Measurements from ENCODE around the gene EPHB6.

The EPHB6 gene

GRCh38 chr7:142913051-142913450 lies 58.2 kb downstream of the EPHB6 start:
- TF ChIP-seq, protein P1, sequence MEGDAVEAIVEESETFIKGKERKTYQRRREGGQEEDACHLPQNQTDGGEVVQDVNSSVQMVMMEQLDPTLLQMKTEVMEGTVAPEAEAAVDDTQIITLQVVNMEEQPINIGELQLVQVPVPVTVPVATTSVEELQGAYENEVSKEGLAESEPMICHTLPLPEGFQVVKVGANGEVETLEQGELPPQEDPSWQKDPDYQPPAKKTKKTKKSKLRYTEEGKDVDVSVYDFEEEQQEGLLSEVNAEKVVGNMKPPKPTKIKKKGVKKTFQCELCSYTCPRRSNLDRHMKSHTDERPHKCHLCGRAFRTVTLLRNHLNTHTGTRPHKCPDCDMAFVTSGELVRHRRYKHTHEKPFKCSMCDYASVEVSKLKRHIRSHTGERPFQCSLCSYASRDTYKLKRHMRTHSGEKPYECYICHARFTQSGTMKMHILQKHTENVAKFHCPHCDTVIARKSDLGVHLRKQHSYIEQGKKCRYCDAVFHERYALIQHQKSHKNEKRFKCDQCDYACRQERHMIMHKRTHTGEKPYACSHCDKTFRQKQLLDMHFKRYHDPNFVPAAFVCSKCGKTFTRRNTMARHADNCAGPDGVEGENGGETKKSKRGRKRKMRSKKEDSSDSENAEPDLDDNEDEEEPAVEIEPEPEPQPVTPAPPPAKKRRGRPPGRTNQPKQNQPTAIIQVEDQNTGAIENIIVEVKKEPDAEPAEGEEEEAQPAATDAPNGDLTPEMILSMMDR (conservative IDR thresholded peaks at IDR 0.05; ENCODE audit: low read length): no peak
- no peak overlapping the region for H3K4me3 ChIP-seq (ENCODE audit: low read length)
- no peak for DNase-seq (ENCODE audit: low read depth)

DNA sequence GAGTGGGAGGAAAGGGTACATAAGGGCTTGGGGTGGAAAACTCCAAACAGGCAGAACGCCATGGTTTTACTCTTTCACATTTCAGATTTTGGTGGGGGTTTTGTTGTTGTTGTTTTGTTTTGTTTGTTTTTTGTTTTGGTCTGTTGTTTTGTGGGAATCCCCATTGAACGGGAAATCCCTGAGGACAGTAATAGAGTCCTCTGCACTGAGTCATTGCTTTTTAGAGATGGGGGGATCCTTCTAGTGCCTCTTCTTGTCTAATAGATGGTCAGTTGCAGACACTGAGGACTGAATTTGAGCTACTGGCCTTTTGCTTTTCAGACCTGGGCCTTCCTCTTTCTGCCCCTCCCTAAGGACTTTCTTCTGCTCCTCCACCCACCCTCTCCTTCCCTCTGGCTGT lies 58.7 kb downstream of the EPHB6 start:
- DNase-seq (ENCODE audit: low read depth): no peak
- TF ChIP-seq, protein P1 (conservative IDR thresholded peaks at IDR 0.05; ENCODE audit: low read length): no peak
- H3K4me3 ChIP-seq (ENCODE audit: low read length): no peak overlapping the region

DNA sequence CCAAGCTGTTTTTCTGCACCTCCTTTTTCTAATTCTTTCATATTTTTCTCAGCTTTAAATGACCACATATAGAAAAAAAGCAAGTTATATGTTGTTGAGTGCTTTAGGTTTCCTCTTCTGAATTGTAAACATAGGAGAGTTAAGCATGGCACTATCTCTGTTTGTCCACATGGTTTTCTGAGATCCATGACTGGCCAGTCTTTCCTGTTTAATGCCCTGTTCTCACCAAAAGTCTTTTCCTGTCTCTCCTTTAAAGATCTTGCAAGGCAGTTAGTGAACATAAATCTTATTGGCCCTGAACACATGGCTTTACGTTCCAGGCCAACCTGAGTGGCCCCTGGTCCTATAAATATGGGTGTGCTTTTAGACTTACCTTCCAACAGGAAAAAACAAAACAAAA lies 59.2 kb downstream of the EPHB6 start:
- H3K4me3 ChIP-seq (ENCODE audit: low read length): no peak overlapping the region
- DNase-seq (ENCODE audit: low read depth): no peak
- TF ChIP-seq, protein P1 (conservative IDR thresholded peaks at IDR 0.05; ENCODE audit: low read length): no peak

DNA sequence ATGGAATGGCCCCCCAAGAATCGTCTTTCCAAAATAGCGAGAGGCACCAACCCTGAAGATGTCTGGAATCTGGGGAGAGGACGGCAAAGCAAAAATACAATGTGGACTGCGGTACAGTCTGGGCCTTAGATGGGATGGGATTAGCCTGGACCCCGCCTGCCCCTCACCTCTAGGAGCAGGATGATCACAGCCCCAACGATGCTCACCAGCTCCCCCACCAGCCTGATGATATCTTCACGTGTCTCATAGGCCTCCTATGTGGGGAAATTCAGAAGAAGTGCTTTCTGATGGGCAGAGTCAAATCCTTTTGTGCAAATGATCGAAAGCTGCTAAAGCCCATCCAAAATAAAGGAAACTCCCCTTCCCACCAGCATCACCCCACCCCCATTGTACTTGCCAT lies 60.4 kb downstream of the EPHB6 start:
- no peak overlapping the region for H3K4me3 ChIP-seq (ENCODE audit: low read length)
- TF ChIP-seq, protein P1 (conservative IDR thresholded peaks at IDR 0.05; ENCODE audit: low read length): no peak
- DNase-seq (ENCODE audit: low read depth): no peak

GRCh38 chr7:142916508-142916907 lies 61.6 kb downstream of the EPHB6 start:
- H3K4me3 ChIP-seq (ENCODE audit: low read length): no peak overlapping the region
- TF ChIP-seq, protein P1 (conservative IDR thresholded peaks at IDR 0.05; ENCODE audit: low read length): no peak
- no peak for DNase-seq (ENCODE audit: low read depth)

DNA sequence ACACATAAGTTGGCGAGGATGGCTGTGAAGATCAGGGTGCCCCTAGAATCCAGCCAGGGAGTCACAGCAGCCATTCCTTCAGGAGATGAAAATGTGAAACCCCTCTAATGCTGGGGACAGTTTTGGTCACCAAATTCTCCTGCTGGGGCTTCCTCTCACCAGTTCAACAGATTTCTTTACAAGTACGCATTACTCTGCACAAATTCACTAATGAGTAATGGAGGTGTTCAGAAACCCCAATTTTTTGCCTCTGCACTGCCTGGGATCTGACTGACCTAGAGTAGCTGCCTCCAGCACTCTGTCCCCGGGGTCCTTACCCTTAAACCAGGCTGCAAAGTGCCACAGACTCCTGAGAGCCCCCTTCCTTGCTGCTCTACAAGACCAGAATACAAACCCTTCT lies 62.6 kb downstream of the EPHB6 start:
- DNase-seq (ENCODE audit: low read depth): no peak
- no peak overlapping the region for H3K4me3 ChIP-seq (ENCODE audit: low read length)
- TF ChIP-seq, protein P1 (conservative IDR thresholded peaks at IDR 0.05; ENCODE audit: low read length): no peak

DNA sequence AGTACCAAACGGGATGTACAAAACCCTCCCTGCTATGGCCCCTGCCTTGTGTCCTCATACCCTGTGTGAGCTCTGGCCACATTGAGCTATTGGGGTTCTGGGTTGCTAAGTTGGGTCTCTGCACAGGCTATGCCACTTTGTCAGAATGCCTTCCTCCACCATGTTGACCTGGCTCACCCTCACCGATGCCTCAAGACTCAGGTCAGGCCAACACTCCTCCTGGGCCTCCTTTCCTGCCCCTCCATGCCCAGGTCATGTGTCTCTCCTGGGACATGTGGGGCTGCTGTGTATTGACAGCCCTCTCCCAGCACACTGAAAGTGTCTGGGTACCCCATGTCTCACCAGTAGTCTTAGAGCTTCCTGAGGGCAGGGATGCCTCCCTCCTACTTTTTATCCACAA lies 64.0 kb downstream of the EPHB6 start:
- TF ChIP-seq, protein P1 (conservative IDR thresholded peaks at IDR 0.05; ENCODE audit: low read length): no peak
- no peak for DNase-seq (ENCODE audit: low read depth)
- no peak overlapping the region for H3K4me3 ChIP-seq (ENCODE audit: low read length)
